Thyroid gland (tissue), 4 donors: ENCODE measurements around the gene CPS1. TPM values are rescaled to one million over a fixed set of nuclear protein-coding genes. Genes with fewer than 3 reads are reported as not detected.

Experiments used
- DNase-seq, 2 donors: peaks; one replicate each; pipeline ENCODE4 v3.0.0-alpha.2; 2019
- H3K27ac ChIP-seq, 3 donors: fragments of 200-600 bp; sonication (generic); 1 replicate in 2 of 3; 2 replicates in 1 of 3; pipeline ENCODE4 v1.5.1; 2016 to 2019; ENCODE audit warnings: mild to moderate bottlenecking in 1 of 3, moderate library complexity in 1 of 3
- H3K27me3 ChIP-seq: fragments of 200-600 bp; sonication (generic); one replicate; pipeline ENCODE4 v1.5.1; 2019
- H3K36me3 ChIP-seq, 2 donors: fragments of 200-600 bp; sonication (generic); one replicate each; pipeline ENCODE4 v1.5.1; 2016 to 2019
- H3K4me1 ChIP-seq, 2 donors: fragments of 200-600 bp; sonication (generic); one replicate each; pipeline ENCODE4 v1.5.1; 2017 to 2019
- H3K4me3 ChIP-seq, 3 donors: fragments of 200-600 bp; sonication (generic); replicated peaks in 1 of 3; 1 replicate in 2 of 3; 2 replicates in 1 of 3; pipeline ENCODE4 v1.5.1; 2016; ENCODE audit warnings: mild to moderate bottlenecking in 1 of 3
- H3K9me3 ChIP-seq: fragments of 200-600 bp; sonication (generic); one replicate; pipeline ENCODE4 v1.5.1; 2017
- POLR2A ChIP-seq, 2 donors: fragments of 450-650 bp; IDR thresholded peaks; one replicate each; pipeline ENCODE4 v1.6.1; 2017; ENCODE audit warnings: antibody characterized with exemption in 2 of 2, mild to moderate bottlenecking in 2 of 2, moderate library complexity in 1 of 2
- WGBS, 2 donors: methylation state at CpG; one replicate each; pipeline ENCODE4 v1.1.5; 2017; 5-methylcytosine and 5-hydroxymethylcytosine counted together
- intact Hi-C: fragments of 100-400 bp; cut with DNase I; formaldehyde crosslinking; loops from one replicate; pipeline ENCODE4 v1.15.1; 2023
- total RNA-seq, 4 donors: library from RNA; depleted of rRNA; stranded (reverse); fragments of >200 nt; gene quantifications; one replicate each; pipeline ENCODE4 v1.2.3, GENCODE V29; 2016
- TF ChIP-seq, protein P1 (sequence below), 6 experiments: fragments of 200-600 bp in 3 of 6; fragments of 450-650 bp in 3 of 6; sonication (generic) in 3 of 6; IDR thresholded peaks; one replicate each; pipeline ENCODE4 v1.5.1; 2016 to 2019; ENCODE audit warnings: antibody characterized with exemption in 6 of 6, mild to moderate bottlenecking in 2 of 6, inconsistent platforms in 1 of 6, moderate library complexity in 1 of 6

Gene CPS1
- total RNA-seq, 4 donors from 2014 or later = 3.9 to 14.9 (median 10.1) TPM

DNA sequence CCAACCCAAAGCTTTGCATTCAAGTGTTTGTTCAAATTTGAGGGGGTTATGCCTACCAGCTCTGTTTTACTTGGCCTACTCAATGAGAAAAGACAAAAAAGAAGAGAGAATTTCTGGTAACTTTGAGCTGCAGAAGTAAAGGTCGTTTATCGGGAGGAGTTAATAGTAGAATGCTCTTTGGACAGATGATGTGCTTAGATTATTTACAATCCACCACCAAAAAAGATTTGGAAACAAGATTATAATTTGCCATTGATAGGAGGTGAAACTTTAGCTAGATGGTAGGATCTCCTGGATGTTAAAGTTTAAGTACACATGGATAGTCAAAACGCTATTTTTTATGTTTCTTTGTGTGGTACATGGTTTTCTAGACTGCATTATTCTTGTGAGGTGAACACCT, 24.9 kb upstream of the CPS1 start:
- Histone ChIP-seq H3K9me3 (no peaks in the 10 kb centered on the region), H3K4me1 (no peaks in the 10 kb centered on the region), H3K27me3 (no peaks in the 10 kb centered on the region), H3K27ac (no peak overlapping the region), H3K36me3 (no peaks in the 10 kb centered on the region), H3K4me3 (no peak overlapping the region)
- WGBS, 2 donors = 95% methylated on average over 3 of the region's 3 CpGs
- intact Hi-C loops = no loop called here
- TF ChIP-seq, protein P1, sequence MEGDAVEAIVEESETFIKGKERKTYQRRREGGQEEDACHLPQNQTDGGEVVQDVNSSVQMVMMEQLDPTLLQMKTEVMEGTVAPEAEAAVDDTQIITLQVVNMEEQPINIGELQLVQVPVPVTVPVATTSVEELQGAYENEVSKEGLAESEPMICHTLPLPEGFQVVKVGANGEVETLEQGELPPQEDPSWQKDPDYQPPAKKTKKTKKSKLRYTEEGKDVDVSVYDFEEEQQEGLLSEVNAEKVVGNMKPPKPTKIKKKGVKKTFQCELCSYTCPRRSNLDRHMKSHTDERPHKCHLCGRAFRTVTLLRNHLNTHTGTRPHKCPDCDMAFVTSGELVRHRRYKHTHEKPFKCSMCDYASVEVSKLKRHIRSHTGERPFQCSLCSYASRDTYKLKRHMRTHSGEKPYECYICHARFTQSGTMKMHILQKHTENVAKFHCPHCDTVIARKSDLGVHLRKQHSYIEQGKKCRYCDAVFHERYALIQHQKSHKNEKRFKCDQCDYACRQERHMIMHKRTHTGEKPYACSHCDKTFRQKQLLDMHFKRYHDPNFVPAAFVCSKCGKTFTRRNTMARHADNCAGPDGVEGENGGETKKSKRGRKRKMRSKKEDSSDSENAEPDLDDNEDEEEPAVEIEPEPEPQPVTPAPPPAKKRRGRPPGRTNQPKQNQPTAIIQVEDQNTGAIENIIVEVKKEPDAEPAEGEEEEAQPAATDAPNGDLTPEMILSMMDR (IDR thresholded peaks at IDR 0.05) = no peak
- no peak for TF ChIP-seq POLR2A (IDR thresholded peaks at IDR 0.05)
- DNase-seq = no peak

DNA sequence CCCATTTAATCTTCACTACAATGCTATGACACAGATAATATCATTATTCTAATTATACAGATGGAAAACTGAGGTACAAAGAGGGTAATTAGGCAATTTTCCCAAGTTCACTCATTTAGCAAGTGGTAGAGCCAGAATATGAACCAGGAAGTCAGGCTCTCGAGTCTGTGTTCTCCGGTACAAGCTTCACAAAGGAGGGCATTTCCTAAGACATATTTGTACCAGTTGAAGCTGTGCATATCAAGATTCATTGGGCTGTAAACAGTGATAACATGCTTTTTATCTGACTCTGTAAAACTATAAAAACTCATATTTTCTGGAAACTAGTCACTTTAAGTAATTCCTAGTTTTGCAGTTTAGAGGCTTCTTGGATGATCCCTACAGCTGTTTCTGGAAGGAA, 23.0 kb upstream of the CPS1 start:
- Histone ChIP-seq H3K9me3 (no peaks in the 10 kb centered on the region), H3K4me3 (no peak overlapping the region), H3K4me1 (no peaks in the 10 kb centered on the region), H3K27me3 (no peaks in the 10 kb centered on the region), H3K27ac (no peak overlapping the region), H3K36me3 (no peaks in the 10 kb centered on the region)
- TF ChIP-seq, protein P1 (IDR thresholded peaks at IDR 0.05) = no peak
- no peak for TF ChIP-seq POLR2A (IDR thresholded peaks at IDR 0.05)
- DNase-seq = no peak
- intact Hi-C loops = no loop called here
- 83 to 88% methylated on average over 2 of the region's 2 CpGs for whole genome bisulfite sequencing, 2 donors

DNA sequence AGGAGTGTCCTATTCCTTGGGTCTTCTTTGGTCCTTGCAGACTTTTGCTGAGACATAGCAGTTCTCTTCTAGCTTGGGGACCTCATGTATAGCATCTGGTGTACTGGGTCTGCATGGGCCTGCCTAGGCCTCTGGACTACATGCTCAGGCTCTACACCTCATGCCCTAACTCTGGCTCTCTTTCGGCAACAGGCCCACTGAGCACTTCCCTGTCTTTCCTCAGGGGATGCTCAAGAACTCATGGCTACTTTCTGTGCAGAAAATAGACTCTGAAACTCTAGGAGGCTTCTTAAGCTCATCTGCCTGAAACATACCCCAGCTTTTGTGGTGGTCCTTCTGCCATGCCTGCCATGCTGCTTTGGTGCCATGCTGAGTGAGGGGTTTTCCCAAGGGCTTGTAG, 21.5 kb upstream of the CPS1 start:
- Histone ChIP-seq H3K27me3 (no peaks in the 10 kb centered on the region), H3K27ac (no peak overlapping the region), H3K4me3 (no peak overlapping the region), H3K36me3 (no peaks in the 10 kb centered on the region), H3K9me3 (no peaks in the 10 kb centered on the region), H3K4me1 (no peaks in the 10 kb centered on the region)
- 75 to 90% methylated on average over 1 of the region's 1 CpG for WGBS, 2 donors
- no peak for DNase-seq
- intact Hi-C loops = no loop called here
- TF ChIP-seq POLR2A (IDR thresholded peaks at IDR 0.05) = no peak
- TF ChIP-seq, protein P1 (IDR thresholded peaks at IDR 0.05) = no peak

DNA sequence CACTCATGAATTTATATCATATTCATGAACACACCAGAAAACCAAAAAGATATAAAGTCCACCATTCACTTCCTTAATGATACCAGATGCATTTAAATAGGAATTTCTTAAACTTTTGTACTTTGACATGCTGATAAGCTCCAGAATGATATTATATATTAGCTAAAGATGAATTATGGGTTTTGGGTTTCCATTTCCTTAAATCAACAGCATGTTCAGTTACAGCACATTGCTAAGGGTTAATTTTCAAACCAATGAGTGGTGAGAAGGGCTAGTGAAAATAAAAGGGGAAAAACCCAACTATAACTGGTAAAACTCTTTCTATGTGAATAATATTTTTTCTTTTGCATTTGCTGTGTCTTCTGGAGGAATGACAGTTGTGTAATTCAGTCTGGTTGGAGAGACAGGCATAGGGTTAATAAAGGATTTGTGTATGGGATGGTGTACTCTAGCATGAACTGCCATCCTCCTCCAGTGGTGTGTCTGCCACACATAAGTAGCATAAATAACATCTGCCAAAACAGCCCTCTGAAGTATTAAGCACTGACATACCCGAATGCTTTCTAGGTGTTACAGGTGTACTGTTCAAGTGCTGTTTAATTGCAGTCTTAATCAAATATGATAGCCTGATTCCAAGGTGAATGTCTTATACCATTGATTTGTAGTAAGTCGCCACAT, 19.3 kb upstream of the CPS1 start:
- no peak for DNase-seq
- WGBS, 2 donors = 75% methylated on average over 2 of the region's 2 CpGs
- Histone ChIP-seq H3K4me1 (no peaks in the 10 kb centered on the region), H3K27me3 (no peaks in the 10 kb centered on the region), H3K4me3 (no peak overlapping the region), H3K27ac (no peak overlapping the region), H3K9me3 (no peaks in the 10 kb centered on the region), H3K36me3 (no peaks in the 10 kb centered on the region)
- TF ChIP-seq, protein P1 (IDR thresholded peaks at IDR 0.05) = no peak
- TF ChIP-seq POLR2A (IDR thresholded peaks at IDR 0.05) = no peak
- intact Hi-C loops = no loop called here

DNA sequence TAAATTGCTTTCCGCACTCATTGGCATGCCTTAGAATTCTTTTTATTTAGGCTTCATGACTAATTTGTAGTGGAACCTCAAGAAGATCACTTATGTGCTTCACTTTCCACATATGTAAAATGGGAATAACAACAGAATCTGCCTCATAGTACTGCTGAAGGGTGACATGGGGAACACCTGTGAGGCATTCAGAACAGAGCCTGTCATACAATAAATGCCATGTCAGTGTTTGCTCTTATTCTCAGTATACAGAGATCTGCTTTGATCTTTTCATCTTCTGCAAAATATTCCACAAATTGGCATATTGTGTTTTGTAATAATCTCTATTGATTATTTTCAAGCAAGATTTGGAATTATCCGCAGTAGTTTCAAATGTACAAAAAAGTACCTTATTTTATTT, 17.4 kb upstream of the CPS1 start:
- Histone ChIP-seq H3K4me1 (no peaks in the 10 kb centered on the region), H3K36me3 (no peaks in the 10 kb centered on the region), H3K9me3 (no peaks in the 10 kb centered on the region), H3K27ac (no peak overlapping the region), H3K4me3 (no peak overlapping the region), H3K27me3 (no peaks in the 10 kb centered on the region)
- DNase-seq = no peak
- no peak for TF ChIP-seq POLR2A (IDR thresholded peaks at IDR 0.05)
- TF ChIP-seq, protein P1 (IDR thresholded peaks at IDR 0.05) = no peak
- WGBS, 2 donors = 93 to 96% methylated on average over 2 of the region's 2 CpGs
- intact Hi-C loops = no loop called here
